AG20443 (cell line): ENCODE data around the gene TNFAIP2.
"Not testable (repeated sequence)": the region's sequence is repeated elsewhere in the genome, so short reads cannot be mapped to it uniquely, and the experiment has no call there.

Experiments
- DNase-seq: peaks from one replicate; pipeline ENCODE4 v3.0.0; 2012; ENCODE audit warnings: low spot score, mixed read lengths

Gene TNFAIP2

GRCh38 chr14:103155826-103156394, 32.6 kb downstream of the TNFAIP2 start:
- no peak for DNase-seq

- no peak for DNase-seq
Measured at GRCh38 chr14:103156651-103157378, 33.6 kb downstream of the TNFAIP2 start.

GRCh38 chr14:103157969-103158368, 34.7 kb downstream of the TNFAIP2 start:
- DNase-seq, result no peak

GRCh38 chr14:103158688-103159087, 35.4 kb downstream of the TNFAIP2 start:
- DNase-seq, result no peak

GRCh38 chr14:103160321-103161053, 37.2 kb downstream of the TNFAIP2 start:
- no peak for DNase-seq

- peak; percentile 71 for DNase-seq
Measured at GRCh38 chr14:103161054-103161397, 37.8 kb downstream of the TNFAIP2 start.

- DNase-seq, result no peak
Measured at GRCh38 chr14:103163199-103163598, 39.9 kb downstream of the TNFAIP2 start.

GRCh38 chr14:103164006-103164405, 40.7 kb downstream of the TNFAIP2 start:
- no peak for DNase-seq

GRCh38 chr14:103164779-103165178, 41.5 kb downstream of the TNFAIP2 start:
- no peak for DNase-seq

- DNase-seq, result no peak
Measured at GRCh38 chr14:103165323-103165722, 42.1 kb downstream of the TNFAIP2 start.

GRCh38 chr14:103169954-103170353, 46.7 kb downstream of the TNFAIP2 start:
- no peak for DNase-seq

- DNase-seq, result not testable (repeated sequence)
Measured at GRCh38 chr14:103171206-103171605, 47.9 kb downstream of the TNFAIP2 start.

- DNase-seq, result no peak
Measured at GRCh38 chr14:103172921-103173320, 49.7 kb downstream of the TNFAIP2 start.

- DNase-seq, result not testable (repeated sequence)
Measured at GRCh38 chr14:103173887-103174286, 50.6 kb downstream of the TNFAIP2 start.

- not testable (repeated sequence) for DNase-seq
Measured at GRCh38 chr14:103176176-103176575, 52.9 kb downstream of the TNFAIP2 start.

- no peak for DNase-seq
Measured at GRCh38 chr14:103177376-103177775, 54.1 kb downstream of the TNFAIP2 start.

- no peak for DNase-seq
Measured at GRCh38 chr14:103178521-103178920, 55.3 kb downstream of the TNFAIP2 start.

- no peak for DNase-seq
Measured at GRCh38 chr14:103179094-103179493, 55.8 kb downstream of the TNFAIP2 start.

- DNase-seq, result no peak
Measured at GRCh38 chr14:103180331-103180730, 57.1 kb downstream of the TNFAIP2 start.

- DNase-seq, result no peak
Measured at GRCh38 chr14:103184046-103184445, 60.8 kb downstream of the TNFAIP2 start.

GRCh38 chr14:103185051-103186029, 62.1 kb downstream of the TNFAIP2 start:
- peak; percentile 27 for DNase-seq

- DNase-seq, result no peak
Measured at GRCh38 chr14:103186241-103186822, 63.1 kb downstream of the TNFAIP2 start.
